ENCODE data around the gene MORN4.

The MORN4 gene

DNA sequence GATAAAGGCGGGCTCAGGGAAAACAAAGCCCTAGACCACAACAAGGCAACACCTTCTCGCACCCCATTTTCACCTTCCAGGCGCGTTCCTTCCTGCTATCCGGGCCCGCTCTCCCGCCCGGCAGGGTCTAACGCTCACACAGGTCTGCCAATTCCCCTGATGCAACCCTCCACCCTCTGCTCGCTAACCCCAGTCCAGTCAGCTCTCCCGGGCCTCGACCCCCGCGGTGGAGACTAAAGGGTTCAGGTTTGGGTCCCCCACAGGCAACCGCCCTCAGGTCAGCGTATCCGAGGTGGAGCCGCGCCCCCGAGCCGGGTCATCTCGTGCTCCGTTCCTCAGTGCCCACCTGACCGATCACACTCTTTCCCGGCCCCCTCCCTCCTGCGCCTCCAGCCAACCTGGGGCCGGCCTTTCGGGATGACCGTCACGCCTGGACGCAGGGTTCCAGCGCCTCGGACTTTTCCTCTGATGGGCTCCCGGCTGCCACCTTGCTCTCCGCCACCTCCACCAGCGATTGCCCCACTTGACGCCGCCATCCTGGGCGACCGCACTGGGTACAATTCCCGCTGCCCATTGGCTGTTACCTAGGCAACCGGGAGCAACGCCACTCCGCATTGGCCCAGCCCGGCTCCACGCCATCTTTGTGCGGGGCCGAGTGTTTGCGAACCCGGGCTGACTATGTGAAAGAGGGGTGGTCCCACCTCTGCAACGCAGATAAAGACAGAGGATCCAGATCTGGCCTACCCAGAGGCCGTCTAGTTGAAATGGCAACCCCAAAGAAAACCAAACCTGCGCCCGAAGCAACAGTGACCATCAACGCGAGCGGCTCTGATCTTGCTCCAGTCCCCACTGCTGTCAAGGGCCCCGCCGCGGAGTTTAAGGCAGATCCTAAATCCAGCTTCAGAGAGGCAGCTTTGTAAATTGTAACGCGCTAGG, at the start of gene MORN4 (continued):
- TF ChIP-seq, protein P1, sequence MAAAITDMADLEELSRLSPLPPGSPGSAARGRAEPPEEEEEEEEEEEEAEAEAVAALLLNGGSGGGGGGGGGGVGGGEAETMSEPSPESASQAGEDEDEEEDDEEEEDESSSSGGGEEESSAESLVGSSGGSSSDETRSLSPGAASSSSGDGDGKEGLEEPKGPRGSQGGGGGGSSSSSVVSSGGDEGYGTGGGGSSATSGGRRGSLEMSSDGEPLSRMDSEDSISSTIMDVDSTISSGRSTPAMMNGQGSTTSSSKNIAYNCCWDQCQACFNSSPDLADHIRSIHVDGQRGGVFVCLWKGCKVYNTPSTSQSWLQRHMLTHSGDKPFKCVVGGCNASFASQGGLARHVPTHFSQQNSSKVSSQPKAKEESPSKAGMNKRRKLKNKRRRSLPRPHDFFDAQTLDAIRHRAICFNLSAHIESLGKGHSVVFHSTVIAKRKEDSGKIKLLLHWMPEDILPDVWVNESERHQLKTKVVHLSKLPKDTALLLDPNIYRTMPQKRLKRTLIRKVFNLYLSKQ (tag by site-specific recombination; IDR thresholded peaks at IDR 0.05; ENCODE audit: borderline replicate concordance) = no peak
- TF ChIP-seq ZNF777 (tag by site-specific recombination; IDR thresholded peaks at IDR 0.05; ENCODE audit: borderline replicate concordance) (no peak), ZNF223 (tag by site-specific recombination; IDR thresholded peaks at IDR 0.05) (no peak), ZFHX2 (tag by site-specific recombination; conservative IDR thresholded peaks at IDR 0.05) (peak; percentile 47), HOXD13 (CRISPR knock-in tag; IDR thresholded peaks at IDR 0.05; ENCODE audit: borderline replicate concordance) (0 out of 2 replicates have a peak, but pooled peaks have one; percentile 35), FEZF1 (tag by site-specific recombination; IDR thresholded peaks at IDR 0.05) (no peak), ZNF560 (tag by site-specific recombination; IDR thresholded peaks at IDR 0.05; ENCODE audit: borderline replicate concordance) (no peak), ZNF785 (tag by site-specific recombination; IDR thresholded peaks at IDR 0.05) (no peak), ZNF660 (tag by site-specific recombination; IDR thresholded peaks at IDR 0.05) (0 out of 2 replicates have a peak, but pooled peaks have one; percentile 9), ZNF510 (tag by site-specific recombination; IDR thresholded peaks at IDR 0.05; ENCODE audit: insufficient replicate concordance) (no peak), ZNF629 (tag by site-specific recombination; IDR thresholded peaks at IDR 0.05) (no peak), MEIS1 (CRISPR knock-in tag; IDR thresholded peaks at IDR 0.05; ENCODE audit: borderline replicate concordance) (no peak), ZNF311 (tag by site-specific recombination; IDR thresholded peaks at IDR 0.05; ENCODE audit: borderline replicate concordance) (no peak), ZNF707 (tag by site-specific recombination; IDR thresholded peaks at IDR 0.05) (no peak), GLIS1 (tag by site-specific recombination; IDR thresholded peaks at IDR 0.05) (peak; percentile 82), OSR2 (tag by site-specific recombination; IDR thresholded peaks at IDR 0.05) (no peak), KLF8 (tag by site-specific recombination; IDR thresholded peaks at IDR 0.05) (peak; percentile 75; the same call in 1 of the 2 replicates), ZNF266 (tag by site-specific recombination; IDR thresholded peaks at IDR 0.05; ENCODE audit: low read depth) (no peak), ZBTB1 (tag by site-specific recombination; IDR thresholded peaks at IDR 0.05) (no peak), ZNF768 (tag by site-specific recombination; IDR thresholded peaks at IDR 0.05) (no peak), ZNF138 (tag by site-specific recombination; IDR thresholded peaks at IDR 0.05; ENCODE audit: borderline replicate concordance) (no peak), YY1 (tag by site-specific recombination; IDR thresholded peaks at IDR 0.05) (peak; percentile 99)
- TF ChIP-seq, protein P2, sequence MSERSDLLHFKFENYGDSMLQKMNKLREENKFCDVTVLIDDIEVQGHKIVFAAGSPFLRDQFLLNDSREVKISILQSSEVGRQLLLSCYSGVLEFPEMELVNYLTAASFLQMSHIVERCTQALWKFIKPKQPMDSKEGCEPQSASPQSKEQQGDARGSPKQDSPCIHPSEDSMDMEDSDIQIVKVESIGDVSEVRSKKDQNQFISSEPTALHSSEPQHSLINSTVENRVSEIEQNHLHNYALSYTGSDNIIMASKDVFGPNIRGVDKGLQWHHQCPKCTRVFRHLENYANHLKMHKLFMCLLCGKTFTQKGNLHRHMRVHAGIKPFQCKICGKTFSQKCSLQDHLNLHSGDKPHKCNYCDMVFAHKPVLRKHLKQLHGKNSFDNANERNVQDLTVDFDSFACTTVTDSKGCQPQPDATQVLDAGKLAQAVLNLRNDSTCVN (tag by site-specific recombination; optimal IDR thresholded peaks at IDR 0.05) = peak; percentile 83
- TF ChIP-seq, protein P3, sequence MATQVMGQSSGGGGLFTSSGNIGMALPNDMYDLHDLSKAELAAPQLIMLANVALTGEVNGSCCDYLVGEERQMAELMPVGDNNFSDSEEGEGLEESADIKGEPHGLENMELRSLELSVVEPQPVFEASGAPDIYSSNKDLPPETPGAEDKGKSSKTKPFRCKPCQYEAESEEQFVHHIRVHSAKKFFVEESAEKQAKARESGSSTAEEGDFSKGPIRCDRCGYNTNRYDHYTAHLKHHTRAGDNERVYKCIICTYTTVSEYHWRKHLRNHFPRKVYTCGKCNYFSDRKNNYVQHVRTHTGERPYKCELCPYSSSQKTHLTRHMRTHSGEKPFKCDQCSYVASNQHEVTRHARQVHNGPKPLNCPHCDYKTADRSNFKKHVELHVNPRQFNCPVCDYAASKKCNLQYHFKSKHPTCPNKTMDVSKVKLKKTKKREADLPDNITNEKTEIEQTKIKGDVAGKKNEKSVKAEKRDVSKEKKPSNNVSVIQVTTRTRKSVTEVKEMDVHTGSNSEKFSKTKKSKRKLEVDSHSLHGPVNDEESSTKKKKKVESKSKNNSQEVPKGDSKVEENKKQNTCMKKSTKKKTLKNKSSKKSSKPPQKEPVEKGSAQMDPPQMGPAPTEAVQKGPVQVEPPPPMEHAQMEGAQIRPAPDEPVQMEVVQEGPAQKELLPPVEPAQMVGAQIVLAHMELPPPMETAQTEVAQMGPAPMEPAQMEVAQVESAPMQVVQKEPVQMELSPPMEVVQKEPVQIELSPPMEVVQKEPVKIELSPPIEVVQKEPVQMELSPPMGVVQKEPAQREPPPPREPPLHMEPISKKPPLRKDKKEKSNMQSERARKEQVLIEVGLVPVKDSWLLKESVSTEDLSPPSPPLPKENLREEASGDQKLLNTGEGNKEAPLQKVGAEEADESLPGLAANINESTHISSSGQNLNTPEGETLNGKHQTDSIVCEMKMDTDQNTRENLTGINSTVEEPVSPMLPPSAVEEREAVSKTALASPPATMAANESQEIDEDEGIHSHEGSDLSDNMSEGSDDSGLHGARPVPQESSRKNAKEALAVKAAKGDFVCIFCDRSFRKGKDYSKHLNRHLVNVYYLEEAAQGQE (tag by site-specific recombination; IDR thresholded peaks at IDR 0.05) = 0 out of 2 replicates have a peak, but pooled peaks have one; percentile 47
- TF ChIP-seq, protein P4, sequence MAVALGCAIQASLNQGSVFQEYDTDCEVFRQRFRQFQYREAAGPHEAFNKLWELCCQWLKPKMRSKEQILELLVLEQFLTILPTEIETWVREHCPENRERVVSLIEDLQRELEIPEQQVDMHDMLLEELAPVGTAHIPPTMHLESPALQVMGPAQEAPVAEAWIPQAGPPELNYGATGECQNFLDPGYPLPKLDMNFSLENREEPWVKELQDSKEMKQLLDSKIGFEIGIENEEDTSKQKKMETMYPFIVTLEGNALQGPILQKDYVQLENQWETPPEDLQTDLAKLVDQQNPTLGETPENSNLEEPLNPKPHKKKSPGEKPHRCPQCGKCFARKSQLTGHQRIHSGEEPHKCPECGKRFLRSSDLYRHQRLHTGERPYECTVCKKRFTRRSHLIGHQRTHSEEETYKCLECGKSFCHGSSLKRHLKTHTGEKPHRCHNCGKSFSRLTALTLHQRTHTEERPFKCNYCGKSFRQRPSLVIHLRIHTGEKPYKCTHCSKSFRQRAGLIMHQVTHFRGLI (tag by site-specific recombination; IDR thresholded peaks at IDR 0.05) = no peak
- TF ChIP-seq, protein P5, sequence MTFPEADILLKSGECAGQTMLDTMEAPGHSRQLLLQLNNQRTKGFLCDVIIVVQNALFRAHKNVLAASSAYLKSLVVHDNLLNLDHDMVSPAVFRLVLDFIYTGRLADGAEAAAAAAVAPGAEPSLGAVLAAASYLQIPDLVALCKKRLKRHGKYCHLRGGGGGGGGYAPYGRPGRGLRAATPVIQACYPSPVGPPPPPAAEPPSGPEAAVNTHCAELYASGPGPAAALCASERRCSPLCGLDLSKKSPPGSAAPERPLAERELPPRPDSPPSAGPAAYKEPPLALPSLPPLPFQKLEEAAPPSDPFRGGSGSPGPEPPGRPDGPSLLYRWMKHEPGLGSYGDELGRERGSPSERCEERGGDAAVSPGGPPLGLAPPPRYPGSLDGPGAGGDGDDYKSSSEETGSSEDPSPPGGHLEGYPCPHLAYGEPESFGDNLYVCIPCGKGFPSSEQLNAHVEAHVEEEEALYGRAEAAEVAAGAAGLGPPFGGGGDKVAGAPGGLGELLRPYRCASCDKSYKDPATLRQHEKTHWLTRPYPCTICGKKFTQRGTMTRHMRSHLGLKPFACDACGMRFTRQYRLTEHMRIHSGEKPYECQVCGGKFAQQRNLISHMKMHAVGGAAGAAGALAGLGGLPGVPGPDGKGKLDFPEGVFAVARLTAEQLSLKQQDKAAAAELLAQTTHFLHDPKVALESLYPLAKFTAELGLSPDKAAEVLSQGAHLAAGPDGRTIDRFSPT (tag by site-specific recombination; IDR thresholded peaks at IDR 0.05) = peak; percentile 99
- TF ChIP-seq, protein P6, sequence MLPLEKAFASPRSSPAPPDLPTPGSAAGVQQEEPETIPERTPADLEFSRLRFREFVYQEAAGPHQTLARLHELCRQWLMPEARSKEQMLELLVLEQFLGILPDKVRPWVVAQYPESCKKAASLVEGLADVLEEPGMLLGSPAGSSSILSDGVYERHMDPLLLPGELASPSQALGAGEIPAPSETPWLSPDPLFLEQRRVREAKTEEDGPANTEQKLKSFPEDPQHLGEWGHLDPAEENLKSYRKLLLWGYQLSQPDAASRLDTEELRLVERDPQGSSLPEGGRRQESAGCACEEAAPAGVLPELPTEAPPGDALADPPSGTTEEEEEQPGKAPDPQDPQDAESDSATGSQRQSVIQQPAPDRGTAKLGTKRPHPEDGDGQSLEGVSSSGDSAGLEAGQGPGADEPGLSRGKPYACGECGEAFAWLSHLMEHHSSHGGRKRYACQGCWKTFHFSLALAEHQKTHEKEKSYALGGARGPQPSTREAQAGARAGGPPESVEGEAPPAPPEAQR (tag by site-specific recombination; IDR thresholded peaks at IDR 0.05) = no peak
